Hepatic stellate cell (primary cell): ENCODE data around the gene C2orf68.
"Not testable (repeated sequence)": the region's sequence is repeated elsewhere in the genome, so short reads cannot be mapped to it uniquely, and the experiment has no call there.

Experiments
- DNase-seq: peaks from one replicate; pipeline ENCODE4 v3.0.0; 2011; ENCODE audit warnings: low spot score

The C2orf68 gene, protein sequence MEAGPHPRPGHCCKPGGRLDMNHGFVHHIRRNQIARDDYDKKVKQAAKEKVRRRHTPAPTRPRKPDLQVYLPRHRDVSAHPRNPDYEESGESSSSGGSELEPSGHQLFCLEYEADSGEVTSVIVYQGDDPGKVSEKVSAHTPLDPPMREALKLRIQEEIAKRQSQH

DNA sequence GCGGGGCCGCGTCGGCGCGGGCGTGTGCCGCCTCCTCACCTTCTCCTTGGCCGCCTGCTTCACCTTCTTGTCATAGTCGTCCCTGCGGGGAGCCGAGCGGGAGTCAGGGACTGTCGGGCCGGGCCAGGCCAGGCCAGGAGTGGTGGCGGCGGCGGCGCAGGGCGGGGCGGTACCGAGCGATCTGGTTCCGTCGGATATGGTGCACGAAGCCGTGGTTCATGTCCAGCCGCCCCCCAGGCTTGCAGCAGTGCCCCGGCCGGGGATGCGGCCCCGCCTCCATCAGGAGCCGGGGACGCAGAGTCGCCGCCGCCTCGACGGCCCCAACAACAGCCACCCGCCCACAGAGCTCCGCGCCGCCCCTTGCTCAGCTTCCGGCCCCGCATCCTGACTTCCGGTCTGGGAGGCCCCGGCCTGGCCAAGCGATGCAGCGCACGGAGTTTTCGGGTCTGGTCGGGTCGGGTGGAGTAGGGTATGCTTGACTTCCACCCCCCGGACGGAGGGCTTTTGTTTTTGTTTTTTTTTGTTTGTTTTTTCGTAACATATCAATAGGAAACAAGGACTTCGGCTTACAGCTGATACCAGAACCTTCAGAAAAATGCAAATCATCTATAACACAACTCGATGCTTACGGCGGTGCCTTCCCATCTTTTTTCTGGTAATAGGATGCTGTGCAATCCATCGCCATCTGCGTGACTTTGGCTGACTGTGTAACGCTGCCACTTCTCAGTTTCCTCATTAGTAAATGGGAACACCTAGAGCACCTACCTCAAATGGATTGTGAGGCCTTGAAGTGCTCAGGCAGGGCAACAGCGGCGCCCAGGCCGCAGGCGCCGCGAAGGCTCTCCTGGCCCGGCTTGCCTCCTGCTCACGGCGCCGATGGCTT, at the start of gene C2orf68:
Gene C2orf68, minus strand, starts transcription at position 362 of the 883 bp plus-strand sequence. Its CDS starts 82 bp downstream, at position 280.
- DNase-seq: peak; percentile 92

- DNase-seq: no peak
These were observed 49.4 kb upstream of the C2orf68 start for GRCh38 chr2:85661139-85661858.

DNA sequence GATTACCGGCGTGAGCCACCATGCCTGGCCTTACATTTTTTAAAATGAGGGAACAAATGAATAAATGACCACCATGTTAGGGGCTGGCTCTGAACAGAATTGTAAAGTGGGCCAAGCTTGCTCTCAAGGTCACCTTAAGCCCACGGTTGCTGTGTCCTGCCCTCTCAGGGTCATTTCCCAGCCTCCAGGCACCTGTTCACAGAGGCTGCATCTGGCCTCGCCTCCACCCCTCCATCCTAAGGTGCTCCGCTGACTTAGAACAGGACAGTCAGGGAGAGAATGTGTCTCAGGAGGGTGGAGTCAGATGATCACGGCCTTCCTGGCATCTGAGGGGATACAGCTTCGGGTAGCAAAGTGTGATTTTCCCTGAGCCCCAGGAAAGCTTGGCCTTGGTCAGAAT, 48.9 kb upstream of the C2orf68 start:
- DNase-seq: no peak

GRCh38 chr2:85660301-85660700, 48.4 kb upstream of the C2orf68 start:
- DNase-seq: not testable (repeated sequence)

DNA sequence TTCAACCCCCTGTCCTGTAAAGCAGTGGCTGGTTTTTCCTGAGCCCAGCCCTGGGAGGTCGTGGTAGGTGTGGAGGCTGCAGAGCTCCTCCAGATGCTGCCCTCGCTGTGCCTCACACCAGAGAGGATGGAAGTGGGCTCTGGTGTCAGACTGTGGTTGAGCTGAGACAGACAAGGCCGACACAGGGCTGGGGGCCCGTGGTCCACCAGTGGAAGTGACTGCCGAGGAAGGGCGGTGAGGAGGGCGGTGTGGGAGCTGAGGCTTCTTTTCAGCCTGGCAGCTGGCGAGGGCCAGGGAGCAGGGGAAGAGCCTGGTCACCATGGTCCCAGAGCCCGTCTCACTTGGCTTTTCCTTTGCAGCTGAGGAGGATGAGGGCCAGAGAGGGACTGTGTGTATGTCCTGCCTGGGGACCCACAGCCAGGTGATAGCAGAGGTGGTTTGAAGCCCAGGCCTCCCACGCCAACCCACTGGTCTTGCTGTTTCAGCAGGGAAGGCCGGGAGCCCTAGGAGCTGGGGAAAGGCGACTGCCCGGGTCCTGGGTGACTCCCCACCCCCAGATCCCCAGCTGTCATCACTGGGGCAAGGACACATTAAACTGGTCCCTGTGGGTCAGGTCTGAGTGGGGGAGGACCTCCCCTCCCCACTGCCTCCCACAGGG, 47.6 kb upstream of the C2orf68 start:
- no peak for DNase-seq

DNA sequence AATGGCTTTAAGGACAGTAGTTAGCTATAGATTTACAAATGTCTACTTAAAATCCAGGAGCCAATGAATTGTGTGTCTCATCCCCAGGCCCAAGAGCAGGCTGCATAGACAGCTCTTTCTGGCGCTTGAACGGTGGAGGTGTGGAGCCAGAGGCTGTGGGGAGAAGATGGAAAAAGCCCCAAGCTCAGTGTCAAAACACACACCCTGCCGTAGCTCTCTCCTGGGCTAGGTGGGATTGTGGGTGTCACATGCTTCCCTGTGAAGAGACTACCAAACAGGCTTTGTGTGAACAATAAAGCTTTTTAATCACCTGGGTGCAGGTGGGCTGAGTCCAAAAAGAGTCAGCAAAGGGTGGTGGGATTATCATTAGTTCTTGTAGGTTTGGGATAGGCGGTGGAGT, 45.5 kb upstream of the C2orf68 start:
- DNase-seq: not testable (repeated sequence)

- no peak for DNase-seq
These were observed 44.6 kb upstream of the C2orf68 start for GRCh38 chr2:85656468-85656867.

DNA sequence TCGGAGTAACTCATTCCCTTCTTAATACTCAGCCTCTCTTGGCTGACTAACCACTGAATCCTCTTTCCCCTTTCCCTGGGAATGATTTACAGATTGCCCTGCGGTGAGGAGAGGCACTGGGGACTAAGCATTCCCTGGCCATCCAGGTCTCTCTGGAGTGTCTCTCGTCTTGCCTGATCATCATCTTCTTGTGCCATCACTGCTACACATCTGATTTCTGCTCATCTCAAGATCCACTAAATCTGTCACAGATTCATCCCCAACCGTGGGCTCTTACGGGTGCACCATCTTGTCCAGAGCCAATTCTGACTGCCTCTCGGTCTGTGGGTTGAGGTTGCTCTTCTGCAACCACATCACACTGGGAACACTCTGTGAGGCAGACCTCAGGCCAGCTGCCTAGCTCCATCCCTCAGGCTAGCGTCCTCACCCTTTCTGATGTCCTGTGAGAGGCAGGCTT, 44.1 kb upstream of the C2orf68 start:
- DNase-seq: peak; percentile 76

GRCh38 chr2:85653996-85654395, 42.1 kb upstream of the C2orf68 start:
- no peak for DNase-seq

- DNase-seq: no peak
These were observed 40.2 kb upstream of the C2orf68 start for GRCh38 chr2:85652056-85652455.

DNA sequence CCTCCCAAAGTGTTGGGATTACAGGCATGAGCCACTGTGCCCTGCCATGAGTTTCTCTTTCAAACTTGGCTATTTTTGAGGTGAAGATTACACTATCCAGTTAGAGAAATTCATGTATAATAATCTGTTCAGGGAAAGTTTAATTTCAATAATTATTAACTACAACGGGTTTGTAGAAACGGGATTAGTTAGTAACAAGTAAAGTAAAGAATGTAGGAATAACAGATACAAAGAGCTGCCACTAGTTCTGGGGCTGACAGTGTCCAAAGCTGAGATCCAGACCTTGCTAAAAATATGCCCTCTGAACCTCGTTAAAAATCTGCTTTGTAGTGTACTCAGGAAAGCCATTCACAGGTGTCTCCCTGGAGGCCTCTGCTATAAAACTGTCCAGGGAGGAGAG, 39.2 kb upstream of the C2orf68 start:
- DNase-seq: no peak

DNA sequence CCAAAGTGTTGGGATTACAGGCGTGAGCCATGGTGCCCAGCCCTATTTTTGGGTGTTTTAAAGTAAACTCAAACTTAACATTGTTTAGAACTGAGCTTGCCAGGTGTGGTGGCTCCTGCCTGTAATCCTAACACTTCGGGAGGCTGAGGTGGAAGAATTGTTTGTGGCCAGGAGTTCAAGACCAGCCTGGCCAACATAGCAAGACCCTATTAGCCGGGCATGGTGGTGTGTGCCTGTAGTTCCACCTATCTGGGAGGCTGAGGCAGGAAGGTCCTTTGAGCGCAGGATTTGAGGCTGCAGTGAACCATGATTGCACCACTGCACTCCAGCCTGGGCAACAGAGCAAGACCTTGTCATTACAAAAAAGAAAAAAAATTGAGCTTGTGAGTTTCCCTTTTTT, 38.6 kb upstream of the C2orf68 start:
- DNase-seq: no peak

DNA sequence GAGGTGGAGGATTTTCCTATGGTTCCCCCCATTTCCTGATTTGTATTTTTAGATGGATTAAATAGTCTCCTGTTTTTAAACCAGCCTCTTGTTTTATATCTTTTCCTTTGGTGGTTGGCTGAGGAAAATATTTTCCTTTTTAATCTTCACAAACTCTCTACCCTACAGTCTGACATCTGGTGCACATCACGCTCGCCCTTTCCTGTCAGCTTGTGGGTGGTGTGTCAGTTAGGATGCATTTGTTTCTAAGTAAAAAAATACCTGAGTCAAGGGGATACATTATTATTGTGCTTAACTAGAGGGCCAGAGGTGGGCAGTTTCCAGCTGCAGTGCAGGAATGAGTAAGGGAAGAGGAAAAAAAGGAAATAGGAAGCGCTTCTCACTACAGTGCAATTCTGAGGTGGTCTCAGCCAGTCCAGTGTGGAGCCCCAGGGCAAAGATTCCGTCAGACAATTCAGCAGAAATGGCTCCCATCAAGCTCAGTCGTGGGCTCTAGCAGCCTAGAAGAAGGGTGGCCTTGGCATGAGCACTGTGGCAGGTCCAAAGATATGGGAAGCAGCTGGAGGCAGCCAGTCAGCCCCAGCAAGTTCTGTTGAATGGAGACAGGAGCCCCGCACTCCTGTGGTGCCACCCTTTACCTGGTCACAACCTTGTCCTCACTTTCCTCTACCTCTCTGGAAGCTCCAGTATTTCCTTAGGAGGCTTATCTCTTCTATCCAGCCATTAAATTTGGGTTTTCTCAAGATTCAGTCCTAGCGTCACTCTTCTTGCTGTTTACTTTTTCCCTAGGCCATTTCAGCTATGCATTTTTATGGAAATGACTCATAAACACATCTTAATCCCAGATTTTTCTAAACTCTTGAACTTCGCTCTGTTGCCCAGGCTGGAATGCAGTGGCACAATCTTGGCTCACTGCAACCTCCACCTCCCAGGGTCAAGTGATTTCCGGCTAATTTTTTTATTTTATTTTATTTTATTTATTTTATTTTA, 37.6 kb upstream of the C2orf68 start:
- peak; percentile 65 for DNase-seq

- DNase-seq: peak; percentile 67
These were observed 36.8 kb upstream of the C2orf68 start for GRCh38 chr2:85648619-85649018.

GRCh38 chr2:85647823-85648526, 36.1 kb upstream of the C2orf68 start:
- DNase-seq: no peak

DNA sequence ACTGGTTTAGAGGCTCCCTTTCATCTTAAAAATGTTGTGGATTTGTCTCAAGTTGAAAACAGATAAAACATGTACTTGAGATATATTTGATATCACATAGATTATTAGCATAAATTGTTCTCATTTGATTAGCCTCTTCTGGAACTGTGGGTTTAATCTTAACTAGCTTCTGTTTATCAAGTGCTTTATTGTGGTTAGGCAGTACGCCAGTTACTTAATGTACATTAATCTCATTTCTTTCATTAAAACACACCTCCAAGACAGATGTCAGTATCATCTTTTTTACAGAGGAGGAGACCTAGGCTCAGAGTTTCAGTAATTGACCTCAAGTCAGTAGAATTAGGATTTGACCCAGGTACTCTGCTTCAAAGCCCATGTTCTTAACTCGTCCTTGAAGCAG, 34.3 kb upstream of the C2orf68 start:
- no peak for DNase-seq

GRCh38 chr2:85644909-85645308, 33.0 kb upstream of the C2orf68 start:
- DNase-seq: no peak

DNA sequence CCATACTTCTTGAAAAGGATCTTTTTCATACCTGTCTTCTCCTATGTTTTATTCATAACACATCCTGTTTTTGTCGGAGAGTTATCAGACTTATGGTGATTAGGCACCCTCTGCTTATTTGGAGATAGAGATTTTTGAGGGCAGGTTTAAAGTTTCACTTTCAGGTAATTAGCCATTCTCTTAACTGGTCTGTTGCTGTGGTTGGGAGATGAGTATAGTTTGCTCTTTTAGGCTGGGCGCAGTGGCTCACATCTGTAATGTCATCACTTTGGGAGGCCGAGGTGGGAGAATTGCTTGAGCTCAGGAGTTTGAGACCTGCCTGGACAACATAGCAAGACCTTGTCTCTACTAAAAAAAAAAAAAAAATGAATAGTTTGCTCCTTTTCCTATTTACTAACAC, 30.9 kb upstream of the C2orf68 start:
- DNase-seq: no peak

- no peak for DNase-seq
These were observed 23.8 kb upstream of the C2orf68 start for GRCh38 chr2:85635636-85636035.

- DNase-seq: no peak
These were observed 23.1 kb upstream of the C2orf68 start for GRCh38 chr2:85635011-85635410.
